ENCODE data around the gene TMEM9B. TPM values are rescaled to one million over a fixed set of nuclear protein-coding genes. Genes with fewer than 3 reads are reported as not detected.

Gene TMEM9B
- total RNA-seq, 2 donors from 2014 or later, result 27.9 to 35.3 TPM

- peaks cover 14 to 30% of the 10 kb centered on the region in 2 donors for H3K4me1 ChIP-seq (ENCODE audit: control insufficient read depth in 1 of 2, low read depth in 2 of 2)
- no peak for DNase-seq (ENCODE audit: low spot score)
- H3K4me3 ChIP-seq, result peak overlapping the region; percentile 11
- peaks cover 9% of the 10 kb centered on the region for H3K36me3 ChIP-seq
- peak; percentile 48 for TF ChIP-seq CTCF (IDR thresholded peaks at IDR 0.05)
- no peaks in the 10 kb centered on the region for H3K27me3 ChIP-seq (replicated peaks; ENCODE audit: insufficient read depth)
- no peaks in the 10 kb centered on the region for H3K9me3 ChIP-seq
- no peak for ATAC-seq (ENCODE audit: insufficient number of reproducible peaks, low FRiP score, low read depth)
- peak overlapping the region; percentile 6 to 50 for H3K27ac ChIP-seq
Observed at GRCh38 chr11:8959546-8960166, 4.6 kb downstream of the TMEM9B start.

GRCh38 chr11:8956860-8957259 lies 7.4 kb downstream of the TMEM9B start:
- Histone ChIP-seq H3K9me3 (no peaks in the 10 kb centered on the region), H3K27me3 (replicated peaks; ENCODE audit: insufficient read depth) (no peaks in the 10 kb centered on the region), H3K4me1 (ENCODE audit: control insufficient read depth in 1 of 2, low read depth in 2 of 2) (peaks cover 2 to 18% of the 10 kb centered on the region in 2 donors), H3K4me3 (no peak overlapping the region), H3K36me3 (peaks cover 24% of the 10 kb centered on the region), H3K27ac (no peak overlapping the region)
- ATAC-seq (ENCODE audit: insufficient number of reproducible peaks, low FRiP score, low read depth) (no peak), DNase-seq (ENCODE audit: low spot score) (no peak)
- TF ChIP-seq CTCF (IDR thresholded peaks at IDR 0.05), result no peak

- TF ChIP-seq CTCF (IDR thresholded peaks at IDR 0.05), result no peak
- DNase-seq (ENCODE audit: low spot score), result no peak
- H3K4me1 ChIP-seq (ENCODE audit: control insufficient read depth in 1 of 2, low read depth in 2 of 2), result no peaks in the 10 kb centered on the region
- peaks cover 34% of the 10 kb centered on the region for H3K36me3 ChIP-seq
- no peaks in the 10 kb centered on the region for H3K9me3 ChIP-seq
- ATAC-seq (ENCODE audit: insufficient number of reproducible peaks, low FRiP score, low read depth), result no peak
- H3K27ac ChIP-seq, result no peak overlapping the region
- H3K27me3 ChIP-seq (replicated peaks; ENCODE audit: insufficient read depth), result no peaks in the 10 kb centered on the region
- no peak overlapping the region for H3K4me3 ChIP-seq
Observed at GRCh38 chr11:8948886-8949285, 15.4 kb downstream of the TMEM9B start.

- TF ChIP-seq CTCF (IDR thresholded peaks at IDR 0.05), result no peak
- DNase-seq (ENCODE audit: low spot score), result no peak
- Histone ChIP-seq H3K36me3 (peaks cover 21% of the 10 kb centered on the region), H3K27ac (no peak overlapping the region), H3K27me3 (replicated peaks; ENCODE audit: insufficient read depth) (no peaks in the 10 kb centered on the region), H3K4me1 (ENCODE audit: control insufficient read depth in 1 of 2, low read depth in 2 of 2) (no peaks in the 10 kb centered on the region), H3K4me3 (no peak overlapping the region), H3K9me3 (no peaks in the 10 kb centered on the region)
- ATAC-seq (ENCODE audit: insufficient number of reproducible peaks, low FRiP score, low read depth), result no peak
Observed at GRCh38 chr11:8947230-8947943, 16.9 kb downstream of the TMEM9B start.

GRCh38 chr11:8942518-8943066 lies 21.6 kb downstream of the TMEM9B start, which contains the start of gene ASCL3:
TSS of gene ASCL3 (minus strand) at chr11:8943016. CDS start at chr11:8938161, 4,855 bp downstream.
- Histone ChIP-seq H3K36me3 (peaks cover 6% of the 10 kb centered on the region), H3K4me1 (ENCODE audit: control insufficient read depth in 1 of 2, low read depth in 2 of 2) (no peaks in the 10 kb centered on the region), H3K4me3 (no peak within 1 kb of the TSS), H3K27ac (no peak within 1 kb of the TSS), H3K27me3 (replicated peaks; ENCODE audit: insufficient read depth) (no peaks in the 10 kb centered on the region), H3K9me3 (no peaks in the 10 kb centered on the region)
- DNase-seq (ENCODE audit: low spot score) (no peak), ATAC-seq (ENCODE audit: insufficient number of reproducible peaks, low FRiP score, low read depth) (no peak)
- no peak for TF ChIP-seq CTCF (IDR thresholded peaks at IDR 0.05)

Measured in thoracic aorta (tissue), 2 donors.